OCI-LY3 (cell line): ENCODE results near the gene G3BP1.

Experiments used
- H2AFZ ChIP-seq: fragments of 200-600, 300-600 bp; shearing (Covaris generic); 2 replicates; pipeline ENCODE4 v1.6.0; 2014; ENCODE audit warnings: antibody characterized with exemption, low read depth, low read length
- H3K27ac ChIP-seq: fragments of 200-600, 300-600 bp; sonication (generic); 2 replicates; pipeline ENCODE4 v1.5.1; 2014; ENCODE audit warnings: mild to moderate bottlenecking, low read length, moderate library complexity, mixed read lengths
- H3K27me3 ChIP-seq: fragments of 200-600, 300-600 bp; sonication (generic); 2 replicates; pipeline ENCODE4 v1.6.1; 2014; ENCODE audit warnings: low read depth, low read length, mixed read lengths
- H3K36me3 ChIP-seq: fragments of 200-600, 300-600 bp; sonication (generic); replicated peaks from 2 replicates; pipeline ENCODE3; 2014; ENCODE audit warnings: low read depth, low read length, mixed read lengths
- H3K4me1 ChIP-seq: fragments of 300-600, 200-600 bp; sonication (generic); 2 replicates; pipeline ENCODE4 v1.6.1; 2014; ENCODE audit warnings: low read length, mixed read lengths
- H3K4me2 ChIP-seq: fragments of 200-600, 300-600 bp; sonication (generic); 2 replicates; pipeline ENCODE4 v1.6.1; 2014; ENCODE audit warnings: low read length, mixed read lengths
- H3K4me3 ChIP-seq: fragments of 300-600, 200-600 bp; sonication (generic); 2 replicates; pipeline ENCODE4 v1.5.1; 2014; ENCODE audit warnings: antibody characterized with exemption, mild to moderate bottlenecking, low read length, moderate library complexity
- H3K79me2 ChIP-seq: fragments of 300-600, 200-600 bp; shearing (Covaris generic); 2 replicates; pipeline ENCODE4 v1.6.1; 2014; ENCODE audit warnings: mild to moderate bottlenecking, low read length, mixed read lengths
- H3K9ac ChIP-seq: fragments of 300-600, 200-600 bp; shearing (Covaris generic); 2 replicates; pipeline ENCODE4 v1.6.0; 2014; ENCODE audit warnings: mild to moderate bottlenecking, low read length, moderate library complexity
- H3K9me3 ChIP-seq: fragments of 200-600, 300-600 bp; shearing (Covaris generic); 2 replicates; pipeline ENCODE4 v1.6.1; 2014; ENCODE audit warnings: low read length, mixed read lengths; ENCODE audit not compliant: insufficient read depth
- H4K20me1 ChIP-seq: fragments of 200-600, 300-600 bp; sonication (generic); 2 replicates; pipeline ENCODE4 v1.6.1; 2016; ENCODE audit warnings: low read length, mixed read lengths; ENCODE audit not compliant: insufficient read depth
- CTCF ChIP-seq: fragments of 200-600, 300-600 bp; sonication (generic); IDR thresholded peaks from 2 replicates; pipeline ENCODE4 v1.5.1; 2014; ENCODE audit warnings: antibody characterized with exemption, low read length, low read depth
- EZH2phosphoT487 ChIP-seq: fragments of 200-600 bp; shearing (Covaris generic); IDR thresholded peaks from 2 replicates; pipeline ENCODE4 v1.6.1; 2018; ENCODE audit warnings: antibody characterized with exemption, mixed run types, low read depth

Gene G3BP1

GRCh38 chr5:151758430-151759241, 13.1 kb upstream of the G3BP1 start, which contains the start of gene ATOX1:
ATOX1 (minus strand) TSS chr5:151758631; CDS start chr5:151758551, 80 bp downstream.
- H4K20me1 ChIP-seq, result no peaks in the 10 kb centered on the region
- no peaks in the 10 kb centered on the region for H3K9me3 ChIP-seq
- TF ChIP-seq EZH2phosphoT487 (no peak), CTCF (no peak)
- peak within 1 kb of the TSS; percentile 99 for H3K4me2 ChIP-seq
- H3K9ac ChIP-seq, result peak within 1 kb of the TSS; percentile 81
- no peaks in the 10 kb centered on the region for H3K36me3 ChIP-seq
- H3K27me3 ChIP-seq, result no peaks in the 10 kb centered on the region
- H3K79me2 ChIP-seq, result peaks cover 13% of the 10 kb centered on the region
- H3K4me1 ChIP-seq, result peaks cover 23% of the 10 kb centered on the region
- peak within 1 kb of the TSS; percentile 94 for H2AFZ ChIP-seq
- peak within 1 kb of the TSS; percentile 89 for H3K4me3 ChIP-seq
- H3K27ac ChIP-seq, result no peak within 1 kb of the TSS

DNA sequence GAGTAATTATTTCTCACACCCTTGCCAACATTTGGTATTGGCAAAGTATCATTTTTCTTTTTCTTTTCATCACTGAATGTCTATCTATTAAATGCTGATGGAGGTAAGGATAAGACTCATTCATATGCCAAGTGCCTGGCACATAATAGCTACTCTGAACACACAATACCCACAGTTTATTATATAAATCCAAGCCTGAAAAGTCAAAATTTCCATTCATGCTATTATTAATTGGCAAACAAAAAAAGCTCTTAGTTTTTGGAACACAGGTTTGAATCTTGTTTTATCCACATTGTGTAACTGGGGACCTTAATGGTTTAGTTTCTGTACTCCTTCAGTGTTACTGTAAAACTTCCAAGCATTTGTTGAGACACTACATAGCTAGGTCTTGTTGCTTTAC, 7.0 kb upstream of the G3BP1 start:
- no peak overlapping the region for H3K4me2 ChIP-seq
- no peaks in the 10 kb centered on the region for H3K9me3 ChIP-seq
- no peak overlapping the region for H3K4me3 ChIP-seq
- H3K4me1 ChIP-seq, result no peaks in the 10 kb centered on the region
- H4K20me1 ChIP-seq, result no peaks in the 10 kb centered on the region
- H3K79me2 ChIP-seq, result peaks cover 5% of the 10 kb centered on the region
- H3K27ac ChIP-seq, result no peak overlapping the region
- H3K36me3 ChIP-seq, result no peaks in the 10 kb centered on the region
- H3K9ac ChIP-seq, result no peak overlapping the region
- no peak overlapping the region for H2AFZ ChIP-seq
- H3K27me3 ChIP-seq, result no peaks in the 10 kb centered on the region
- TF ChIP-seq CTCF, result no peak
- TF ChIP-seq EZH2phosphoT487, result no peak

DNA sequence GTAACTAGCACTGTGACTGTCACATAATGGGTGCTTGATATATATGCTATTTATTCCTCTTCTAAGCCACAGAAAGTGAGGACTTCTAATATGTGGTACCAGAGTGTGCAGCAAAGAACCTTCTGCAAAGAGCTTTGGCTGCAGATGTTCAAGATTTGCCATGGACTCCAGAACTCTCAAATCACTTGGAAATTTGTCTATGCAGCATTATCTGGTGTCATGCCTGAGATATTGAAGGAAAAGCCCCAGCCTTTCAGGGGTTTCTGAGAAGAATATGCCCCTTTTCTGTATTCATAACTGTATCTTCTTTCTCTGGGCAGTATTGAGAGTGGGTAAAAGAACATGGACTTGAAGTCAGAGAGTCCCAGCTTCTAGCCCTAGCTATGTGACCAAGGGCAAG, 4.8 kb upstream of the G3BP1 start:
- Histone ChIP-seq H3K79me2 (peaks cover 14% of the 10 kb centered on the region), H3K36me3 (no peaks in the 10 kb centered on the region), H3K4me2 (no peak overlapping the region), H2AFZ (no peak overlapping the region), H3K4me3 (no peak overlapping the region), H3K27me3 (no peaks in the 10 kb centered on the region), H3K27ac (no peak overlapping the region), H3K9me3 (no peaks in the 10 kb centered on the region), H3K4me1 (no peaks in the 10 kb centered on the region), H3K9ac (no peak overlapping the region), H4K20me1 (no peaks in the 10 kb centered on the region)
- no peak for TF ChIP-seq CTCF
- TF ChIP-seq EZH2phosphoT487, result no peak

DNA sequence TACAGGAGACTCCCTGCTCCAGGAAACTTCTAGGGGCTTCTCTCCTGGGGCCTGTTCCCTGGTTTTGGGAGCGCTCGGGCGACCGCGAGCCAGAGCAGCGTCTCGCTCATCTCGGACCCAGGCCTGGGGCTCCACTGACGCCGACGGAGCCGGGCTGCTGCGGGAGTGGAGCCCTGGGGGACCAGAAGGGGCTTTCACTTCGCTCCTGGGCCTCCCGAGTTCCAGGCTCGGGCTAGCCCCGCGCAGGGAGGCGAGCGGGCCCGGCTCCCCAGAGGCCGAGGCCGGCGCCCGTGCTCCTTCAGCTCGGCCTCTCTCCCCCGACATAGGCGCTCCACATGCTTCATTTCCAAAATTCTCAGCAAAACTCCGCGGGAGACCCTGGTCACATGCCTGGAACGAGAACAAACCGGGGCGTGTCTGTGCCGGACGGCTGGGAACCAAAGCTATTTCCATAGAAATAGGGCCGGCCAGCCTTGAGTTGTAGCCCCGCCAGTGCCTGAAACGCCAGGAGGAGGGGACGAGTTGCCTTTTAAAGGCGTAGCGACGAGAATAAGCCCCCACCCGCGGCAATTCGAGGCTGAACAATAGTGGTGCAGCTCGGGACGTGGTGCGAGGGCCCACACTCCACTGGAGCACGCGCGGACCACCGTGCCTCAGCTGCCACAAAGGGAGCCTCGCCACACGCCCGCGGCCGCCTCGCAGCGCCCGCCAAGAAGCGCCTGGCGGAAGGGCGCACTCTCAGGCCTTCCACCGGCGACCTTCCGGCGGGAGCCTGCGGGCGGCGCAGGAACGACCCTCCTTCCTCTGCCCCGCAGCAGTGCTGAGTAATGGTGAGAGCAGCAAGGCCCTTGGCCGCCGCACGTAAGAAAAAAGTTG, 1.1 kb upstream of the G3BP1 start:
- H3K27ac ChIP-seq, result peak overlapping the region; percentile 90
- peaks cover 12% of the 10 kb centered on the region for H3K36me3 ChIP-seq
- peak overlapping the region; percentile 97 for H3K9ac ChIP-seq
- H3K4me1 ChIP-seq, result peaks cover 20% of the 10 kb centered on the region
- H3K79me2 ChIP-seq, result peaks cover 50% of the 10 kb centered on the region
- no peaks in the 10 kb centered on the region for H3K27me3 ChIP-seq
- peaks cover 35% of the 10 kb centered on the region for H4K20me1 ChIP-seq
- TF ChIP-seq CTCF, result no peak
- no peak for TF ChIP-seq EZH2phosphoT487
- peak overlapping the region; percentile 97 for H3K4me2 ChIP-seq
- no peaks in the 10 kb centered on the region for H3K9me3 ChIP-seq
- peak overlapping the region; percentile 46; the same call in 1 of the 2 replicates for H2AFZ ChIP-seq
- peak overlapping the region; percentile 84 for H3K4me3 ChIP-seq
